ENCODE results near the gene RANBP17. TPM values are rescaled to one million over a fixed set of nuclear protein-coding genes. Genes with fewer than 3 reads are reported as not detected.

RANBP17 gene
- total and polyA plus RNA-seq, 2 experiments from 2014 or later: 43.8 to 53.1 TPM

GRCh38 chr5:170985486-170985885, 123.7 kb downstream of the RANBP17 start:
- ATAC-seq: no peak
- Mint-ChIP-seq H3K27ac (no peak overlapping the region), H3K4me3 (no peak overlapping the region), H3K4me1 (no peaks in the 10 kb centered on the region), H3K9me3 (peaks cover 11% of the 10 kb centered on the region), H3K36me3 (ENCODE audit: low read depth) (peaks cover 17% of the 10 kb centered on the region), H3K27me3 (ENCODE audit: insufficient read depth, low read depth, poor library complexity) (peaks cover 4% of the 10 kb centered on the region)
- no peaks in the 10 kb centered on the region for H3K4me1 ChIP-seq (ENCODE audit: insufficient read depth)
- H3K4me2 ChIP-seq: no peak overlapping the region
- H3K27me3 ChIP-seq (ENCODE audit: insufficient read depth): no peaks in the 10 kb centered on the region
- no peaks in the 10 kb centered on the region for H3K36me3 ChIP-seq (ENCODE audit: insufficient read depth)
- no peaks in the 10 kb centered on the region for H4K20me1 ChIP-seq (replicated peaks; ENCODE audit: insufficient read depth)
- no peaks in the 10 kb centered on the region for H3F3A ChIP-seq (replicated peaks; ENCODE audit: low read depth)
- no peak for DNase-seq (ENCODE audit: low spot score)
- no peak overlapping the region for H3K4me3 ChIP-seq
- TF ChIP-seq REST (IDR thresholded peaks at IDR 0.05; ENCODE audit: unreplicated experiment) (no peak), ZNF331 (CRISPR knock-in tag; IDR thresholded peaks at IDR 0.05; ENCODE audit: low read depth) (no peak), EZH2 (IDR thresholded peaks at IDR 0.05; ENCODE audit: low read depth, unreplicated experiment) (no peak), JUNB (IDR thresholded peaks at IDR 0.05; ENCODE audit: unreplicated experiment) (no peak), NANOG (IDR thresholded peaks at IDR 0.05; ENCODE audit: borderline replicate concordance) (no peak), CREB1 (CRISPR knock-in tag; IDR thresholded peaks at IDR 0.05; ENCODE audit: low read depth) (no peak), POLR2AphosphoS5 (IDR thresholded peaks at IDR 0.05; ENCODE audit: low read depth) (no peak), EZH2phosphoT487 (IDR thresholded peaks at IDR 0.05; ENCODE audit: unreplicated experiment) (no peak), ZNF114 (CRISPR knock-in tag; IDR thresholded peaks at IDR 0.05) (no peak), STAT1 (IDR thresholded peaks at IDR 0.05; ENCODE audit: unreplicated experiment) (no peak), CTCF (conservative IDR thresholded peaks at IDR 0.05; ENCODE audit: low read depth in 2 of 2) (no peak), ETS1 (IDR thresholded peaks at IDR 0.05) (no peak), ZNF462 (CRISPR knock-in tag; IDR thresholded peaks at IDR 0.05) (no peak)
- H3K79me2 ChIP-seq (replicated peaks; ENCODE audit: insufficient read depth): no peaks in the 10 kb centered on the region
- no peaks in the 10 kb centered on the region for H3K9me2 ChIP-seq (ENCODE audit: insufficient read depth)
- no peak overlapping the region for H3K27ac ChIP-seq (ENCODE audit: low read depth)
- no peak overlapping the region for H2AFZ ChIP-seq

All from GM23338 (cell line).